Measurements from ENCODE around the gene RAB31.

DNA sequence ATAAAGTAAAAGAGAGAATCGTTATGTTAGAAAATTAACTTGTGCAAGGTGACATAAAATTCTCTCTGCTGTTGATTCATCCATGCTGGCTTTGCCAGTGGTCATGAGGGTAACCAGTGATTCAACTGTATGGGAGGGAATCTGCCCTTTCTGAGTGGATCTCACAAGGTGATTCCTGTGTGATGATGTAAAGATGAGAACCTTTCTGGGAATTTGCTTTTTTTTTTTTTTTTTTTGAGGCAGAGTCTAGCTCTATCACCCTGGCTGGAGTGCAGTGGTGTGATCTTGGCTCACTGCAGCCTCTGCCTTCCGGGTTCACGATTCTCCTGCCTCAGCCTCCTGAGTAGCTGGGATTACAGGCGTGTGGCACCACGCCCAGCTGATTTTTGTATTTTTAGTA lies 23.3 kb downstream of the RAB31 start:
- TF ChIP-seq POLR2A (IDR thresholded peaks at IDR 0.05) (no peak), CTCF (IDR thresholded peaks at IDR 0.05) (no peak), POLR2AphosphoS5 (IDR thresholded peaks at IDR 0.05) (no peak), EP300 (IDR thresholded peaks at IDR 0.05; ENCODE audit: low read depth) (no peak)
